OCI-LY1 (cell line): ENCODE results near the gene SDK1.

Source experiments
- H2AFZ ChIP-seq: fragments of 200-600 bp; sonication (generic), shearing (Covaris generic); 2 replicates; pipeline ENCODE4 v1.6.0; 2014; ENCODE audit warnings: antibody characterized with exemption, mild to moderate bottlenecking, low read length
- H3F3A ChIP-seq: fragments of 200-600 bp; sonication (generic), shearing (Covaris generic); 2 replicates; pipeline ENCODE4 v1.6.0; 2014; ENCODE audit warnings: mild to moderate bottlenecking, antibody characterized with exemption, low read length, moderate library complexity; ENCODE audit not compliant: insufficient read depth
- H3K27ac ChIP-seq: fragments of 200-600 bp; sonication (generic); 2 replicates; pipeline ENCODE4 v1.5.1; 2014; ENCODE audit warnings: low read length, mixed run types, mild to moderate bottlenecking, low read depth; ENCODE audit not compliant: poor library complexity, severe bottlenecking
- H3K27me3 ChIP-seq: fragments of 200-600 bp; sonication (generic); 2 replicates; pipeline ENCODE4 v1.6.0; 2014; ENCODE audit warnings: antibody characterized with exemption, mild to moderate bottlenecking, low read length, moderate library complexity; ENCODE audit not compliant: insufficient read depth
- H3K36me3 ChIP-seq: fragments of 200-600 bp; sonication (generic); 2 replicates; pipeline ENCODE4 v1.6.1; 2014; ENCODE audit warnings: mild to moderate bottlenecking, antibody characterized with exemption, low read length, moderate library complexity, mixed read lengths; ENCODE audit not compliant: insufficient read depth
- H3K4me1 ChIP-seq: fragments of 200-600 bp; sonication (generic); 2 replicates; pipeline ENCODE4 v1.5.1; 2014; ENCODE audit warnings: mild to moderate bottlenecking, low read length, moderate library complexity; ENCODE audit not compliant: insufficient read depth, severe bottlenecking
- H3K4me2 ChIP-seq: fragments of 200-600 bp; sonication (generic), shearing (Covaris generic); 2 replicates; pipeline ENCODE4 v1.6.1; 2014; ENCODE audit warnings: low read length
- H3K4me3 ChIP-seq: fragments of 200-600 bp; sonication (generic); 2 replicates; pipeline ENCODE4 v1.5.1; 2014; ENCODE audit warnings: low read length, low read depth, mild to moderate bottlenecking, mixed read lengths; ENCODE audit not compliant: poor library complexity, severe bottlenecking
- H3K79me2 ChIP-seq: fragments of 200-600 bp; shearing (Covaris generic); 2 replicates; pipeline ENCODE4 v1.6.1; 2016; ENCODE audit warnings: mixed run types, low read length, mixed read lengths; ENCODE audit not compliant: insufficient read depth
- H3K9ac ChIP-seq: fragments of 200-600 bp; sonication (generic), shearing (Covaris generic); 2 replicates; pipeline ENCODE4 v1.6.1; 2014; ENCODE audit warnings: mild to moderate bottlenecking, low read length, mixed read lengths
- H3K9me2 ChIP-seq: fragments of 200-600 bp; sonication (generic), shearing (Covaris generic); 2 replicates; pipeline ENCODE4 v1.6.1; 2014; ENCODE audit warnings: low read depth, mild to moderate bottlenecking, low read length, mixed read lengths
- H3K9me3 ChIP-seq: fragments of 200-600 bp; shearing (Covaris generic); 2 replicates; pipeline ENCODE4 v1.6.1; 2014; ENCODE audit warnings: low read length, mixed read lengths
- H4K20me1 ChIP-seq: fragments of 200-600 bp; sonication (generic), shearing (Covaris generic); 2 replicates; pipeline ENCODE4 v1.6.0; 2016; ENCODE audit warnings: mild to moderate bottlenecking, low read length; ENCODE audit not compliant: insufficient read depth
- EZH2 ChIP-seq: fragments of 200-600 bp; sonication (generic), shearing (Covaris generic); IDR thresholded peaks from 2 replicates; pipeline ENCODE4 v1.8.0; 2017; ENCODE audit warnings: borderline replicate concordance, mixed run types, mild to moderate bottlenecking, antibody characterized with exemption, low read length, moderate library complexity, mixed read lengths
- TF ChIP-seq, protein P1 (sequence below): fragments of 200-600 bp; sonication (generic), shearing (Covaris generic); IDR thresholded peaks from 2 replicates; pipeline ENCODE4 v1.5.1; 2017; ENCODE audit warnings: mild to moderate bottlenecking, antibody characterized with exemption, low read length, moderate library complexity, mixed read lengths

Gene SDK1

DNA sequence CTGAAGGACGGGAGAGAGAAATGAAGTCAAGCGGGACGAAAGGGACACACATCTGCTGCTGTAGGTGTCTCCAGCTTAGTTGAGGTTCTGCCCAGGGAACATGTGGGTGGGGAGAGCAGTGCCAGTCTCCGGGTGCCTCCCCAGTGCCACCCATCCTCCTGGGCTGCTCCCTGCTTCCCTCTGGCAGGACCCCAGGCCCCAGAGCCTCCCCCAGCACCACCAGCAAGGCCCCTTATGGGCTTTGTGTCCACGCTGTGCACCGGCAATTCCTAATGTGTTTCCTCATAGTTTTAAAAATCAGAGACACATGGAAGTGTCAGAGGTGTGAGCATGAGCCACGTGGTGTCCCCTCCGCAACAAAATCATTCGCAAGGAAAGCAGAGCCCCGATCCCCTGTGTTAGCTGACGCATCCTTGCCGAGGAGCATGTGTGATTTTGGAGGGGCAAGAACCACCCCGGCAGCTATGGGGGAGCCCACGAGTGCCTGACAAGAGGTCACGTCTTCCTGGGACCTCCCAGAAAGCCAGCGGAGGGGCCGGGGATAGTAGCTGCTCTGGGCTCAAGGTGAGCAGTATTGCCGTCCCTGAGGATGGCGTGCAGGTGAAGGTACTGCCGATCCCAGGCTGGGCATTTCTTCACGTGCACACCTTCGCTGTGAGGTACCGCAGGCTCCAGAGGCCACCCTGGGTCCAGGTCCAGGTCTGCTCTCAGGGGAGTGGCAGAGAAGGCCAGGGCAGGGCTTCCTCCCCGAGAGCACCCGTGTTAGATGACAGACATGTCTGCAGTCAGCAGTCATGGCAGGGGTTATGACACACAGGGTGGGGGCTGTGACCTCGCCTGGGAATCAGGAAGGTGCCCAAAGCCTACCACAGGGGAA lies 932.8 kb downstream of the SDK1 start:
- no peak overlapping the region for H3K27ac ChIP-seq
- no peaks in the 10 kb centered on the region for H3K27me3 ChIP-seq
- H3K9me3 ChIP-seq = no peaks in the 10 kb centered on the region
- no peak overlapping the region for H3K4me3 ChIP-seq
- no peaks in the 10 kb centered on the region for H4K20me1 ChIP-seq
- TF ChIP-seq, protein P1, sequence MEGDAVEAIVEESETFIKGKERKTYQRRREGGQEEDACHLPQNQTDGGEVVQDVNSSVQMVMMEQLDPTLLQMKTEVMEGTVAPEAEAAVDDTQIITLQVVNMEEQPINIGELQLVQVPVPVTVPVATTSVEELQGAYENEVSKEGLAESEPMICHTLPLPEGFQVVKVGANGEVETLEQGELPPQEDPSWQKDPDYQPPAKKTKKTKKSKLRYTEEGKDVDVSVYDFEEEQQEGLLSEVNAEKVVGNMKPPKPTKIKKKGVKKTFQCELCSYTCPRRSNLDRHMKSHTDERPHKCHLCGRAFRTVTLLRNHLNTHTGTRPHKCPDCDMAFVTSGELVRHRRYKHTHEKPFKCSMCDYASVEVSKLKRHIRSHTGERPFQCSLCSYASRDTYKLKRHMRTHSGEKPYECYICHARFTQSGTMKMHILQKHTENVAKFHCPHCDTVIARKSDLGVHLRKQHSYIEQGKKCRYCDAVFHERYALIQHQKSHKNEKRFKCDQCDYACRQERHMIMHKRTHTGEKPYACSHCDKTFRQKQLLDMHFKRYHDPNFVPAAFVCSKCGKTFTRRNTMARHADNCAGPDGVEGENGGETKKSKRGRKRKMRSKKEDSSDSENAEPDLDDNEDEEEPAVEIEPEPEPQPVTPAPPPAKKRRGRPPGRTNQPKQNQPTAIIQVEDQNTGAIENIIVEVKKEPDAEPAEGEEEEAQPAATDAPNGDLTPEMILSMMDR = no peak
- TF ChIP-seq EZH2 = no peak
- no peak overlapping the region for H2AFZ ChIP-seq
- H3K79me2 ChIP-seq = no peaks in the 10 kb centered on the region
- no peak overlapping the region for H3K4me2 ChIP-seq
- no peaks in the 10 kb centered on the region for H3K9me2 ChIP-seq
- no peak overlapping the region for H3K9ac ChIP-seq
- no peaks in the 10 kb centered on the region for H3K36me3 ChIP-seq
- no peaks in the 10 kb centered on the region for H3F3A ChIP-seq
- H3K4me1 ChIP-seq = no peaks in the 10 kb centered on the region

GRCh38 chr7:4234498-4234855 lies 933.4 kb downstream of the SDK1 start:
- TF ChIP-seq EZH2 = no peak
- TF ChIP-seq, protein P1 = no peak
- Histone ChIP-seq H3K36me3 (no peaks in the 10 kb centered on the region), H3K4me2 (no peak overlapping the region), H3K27ac (no peak overlapping the region), H3K79me2 (no peaks in the 10 kb centered on the region), H3K9me3 (no peaks in the 10 kb centered on the region), H3K9ac (no peak overlapping the region), H3F3A (no peaks in the 10 kb centered on the region), H3K4me3 (no peak overlapping the region), H4K20me1 (no peaks in the 10 kb centered on the region), H2AFZ (no peak overlapping the region), H3K9me2 (no peaks in the 10 kb centered on the region), H3K4me1 (no peaks in the 10 kb centered on the region), H3K27me3 (no peaks in the 10 kb centered on the region)

- no peak for TF ChIP-seq EZH2
- TF ChIP-seq, protein P1 = no peak
- Histone ChIP-seq H3K27ac (no peak overlapping the region), H3K27me3 (no peaks in the 10 kb centered on the region), H3K9ac (no peak overlapping the region), H3F3A (no peaks in the 10 kb centered on the region), H3K9me2 (no peaks in the 10 kb centered on the region), H2AFZ (no peak overlapping the region), H3K79me2 (no peaks in the 10 kb centered on the region), H4K20me1 (no peaks in the 10 kb centered on the region), H3K4me1 (no peaks in the 10 kb centered on the region), H3K9me3 (no peaks in the 10 kb centered on the region), H3K4me3 (no peak overlapping the region), H3K4me2 (no peak overlapping the region), H3K36me3 (no peaks in the 10 kb centered on the region)
Observed at GRCh38 chr7:4234886-4235285, 933.8 kb downstream of the SDK1 start.
